ENCODE data around the gene CRYAA. TPM values are rescaled to one million over a fixed set of nuclear protein-coding genes. Genes with fewer than 3 reads are reported as not detected.

The CRYAA gene
- total RNA-seq, 1 donor = not detected

DNA sequence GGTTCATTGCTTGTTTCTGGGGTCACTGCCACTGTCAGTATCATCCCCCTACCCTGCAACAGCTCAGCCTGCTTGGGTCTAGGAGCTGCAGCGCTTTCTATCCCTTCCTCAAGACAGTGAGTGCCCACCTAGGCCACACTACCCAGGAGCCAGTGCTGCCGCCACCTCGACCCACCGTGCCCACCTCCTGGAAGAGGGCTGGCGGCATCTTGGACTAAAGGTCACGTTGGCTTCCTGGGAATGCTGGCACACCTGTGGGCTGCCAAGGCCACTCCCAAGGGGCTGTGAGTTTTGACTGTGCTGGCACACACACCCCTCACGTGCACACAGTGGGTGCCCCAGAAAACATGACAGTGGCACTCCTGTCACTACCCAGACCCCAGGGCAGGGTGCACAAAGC lies 22.1 kb downstream of the CRYAA start:
- no peaks in the 10 kb centered on the region for H3K9me3 ChIP-seq (ENCODE audit: low read depth, low read length)
- no peaks in the 10 kb centered on the region for H3K27me3 ChIP-seq (ENCODE audit: insufficient read depth, low read length)
- no peak overlapping the region for H3K4me3 ChIP-seq (ENCODE audit: low read length)
- H3K4me1 ChIP-seq (ENCODE audit: insufficient read depth, low read length) = peaks cover 10% of the 10 kb centered on the region

GRCh38 chr21:43191521-43191920 lies 22.7 kb downstream of the CRYAA start:
- Histone ChIP-seq H3K4me3 (ENCODE audit: low read length) (no peak overlapping the region), H3K4me1 (ENCODE audit: insufficient read depth, low read length) (peaks cover 10% of the 10 kb centered on the region), H3K27me3 (ENCODE audit: insufficient read depth, low read length) (no peaks in the 10 kb centered on the region), H3K9me3 (ENCODE audit: low read depth, low read length) (no peaks in the 10 kb centered on the region)

GRCh38 chr21:43191971-43192370 lies 23.2 kb downstream of the CRYAA start:
- no peaks in the 10 kb centered on the region for H3K9me3 ChIP-seq (ENCODE audit: low read depth, low read length)
- H3K4me3 ChIP-seq (ENCODE audit: low read length) = no peak overlapping the region
- no peaks in the 10 kb centered on the region for H3K27me3 ChIP-seq (ENCODE audit: insufficient read depth, low read length)
- H3K4me1 ChIP-seq (ENCODE audit: insufficient read depth, low read length) = peaks cover 10% of the 10 kb centered on the region

DNA sequence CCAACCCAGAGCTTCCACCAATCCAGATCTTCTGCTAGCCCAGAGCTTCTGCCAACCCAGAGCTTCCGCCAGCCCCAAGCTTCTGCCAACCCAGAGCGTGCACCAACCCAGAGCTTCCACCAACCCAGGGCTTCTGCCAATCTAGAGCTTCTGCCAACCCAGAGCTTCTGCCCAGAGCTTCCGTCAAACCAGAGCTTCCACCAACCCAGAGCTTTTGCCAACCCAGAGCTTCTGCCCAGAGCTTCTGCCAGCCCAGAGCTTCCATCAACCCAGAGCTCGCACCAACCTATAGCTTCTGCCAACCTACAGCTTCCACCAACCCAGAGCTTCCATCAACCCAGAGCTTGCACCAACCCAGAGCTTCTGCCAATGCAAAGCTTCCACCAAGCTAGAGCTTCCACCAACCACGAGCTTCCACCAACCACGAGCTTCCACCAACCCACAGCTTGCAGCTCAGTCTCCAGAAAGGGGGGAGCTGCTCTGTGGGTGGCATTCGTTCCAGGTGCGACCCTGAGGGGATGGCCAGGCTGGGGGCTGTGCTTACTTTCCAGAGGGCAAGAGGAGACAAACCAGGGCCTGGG lies 23.8 kb downstream of the CRYAA start:
- Histone ChIP-seq H3K4me1 (ENCODE audit: insufficient read depth, low read length) (peaks cover 10% of the 10 kb centered on the region), H3K9me3 (ENCODE audit: low read depth, low read length) (no peaks in the 10 kb centered on the region), H3K27me3 (ENCODE audit: insufficient read depth, low read length) (no peaks in the 10 kb centered on the region), H3K4me3 (ENCODE audit: low read length) (no peak overlapping the region)

GRCh38 chr21:43193088-43193650 lies 24.4 kb downstream of the CRYAA start:
- H3K4me1 ChIP-seq (ENCODE audit: insufficient read depth, low read length) = peaks cover 7% of the 10 kb centered on the region
- H3K27me3 ChIP-seq (ENCODE audit: insufficient read depth, low read length) = no peaks in the 10 kb centered on the region
- H3K9me3 ChIP-seq (ENCODE audit: low read depth, low read length) = peaks cover 2% of the 10 kb centered on the region
- no peak overlapping the region for H3K4me3 ChIP-seq (ENCODE audit: low read length)

DNA sequence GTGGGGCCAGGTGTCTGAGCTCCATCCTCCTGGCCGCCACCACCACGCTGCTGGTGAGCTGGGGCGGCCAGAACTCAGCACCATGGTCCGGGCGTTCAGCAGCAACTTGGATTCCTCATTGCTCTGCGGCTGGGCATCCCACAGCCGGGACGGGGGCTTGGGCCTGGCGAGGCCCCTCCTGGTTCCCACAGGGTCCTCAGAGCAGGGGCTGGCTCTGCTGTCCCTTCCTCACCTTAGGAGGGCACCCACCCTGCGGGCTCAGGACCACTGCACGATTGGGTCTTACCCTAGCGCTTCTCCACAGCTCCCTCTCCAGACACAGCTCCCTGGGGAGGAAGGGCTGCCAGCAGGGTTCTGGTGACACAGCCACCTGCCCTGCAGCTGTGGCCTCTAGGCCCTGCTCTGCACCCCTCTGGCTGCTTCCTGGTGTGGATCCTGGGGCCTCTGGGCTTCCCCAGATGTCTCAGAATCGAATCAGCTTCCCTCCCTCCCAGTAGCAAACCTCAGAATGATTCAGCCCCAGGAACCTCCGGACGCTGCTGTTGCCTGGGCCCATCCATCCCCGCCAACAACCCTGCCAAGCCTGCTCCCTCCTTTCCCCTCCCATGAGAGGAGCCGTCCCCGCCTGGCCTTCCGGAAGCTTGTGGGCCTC lies 25.0 kb downstream of the CRYAA start:
- no peaks in the 10 kb centered on the region for H3K27me3 ChIP-seq (ENCODE audit: insufficient read depth, low read length)
- no peak overlapping the region for H3K4me3 ChIP-seq (ENCODE audit: low read length)
- H3K9me3 ChIP-seq (ENCODE audit: low read depth, low read length) = peaks cover 8% of the 10 kb centered on the region
- H3K4me1 ChIP-seq (ENCODE audit: insufficient read depth, low read length) = peaks cover 2% of the 10 kb centered on the region

- Histone ChIP-seq H3K9me3 (ENCODE audit: low read depth, low read length) (peaks cover 9% of the 10 kb centered on the region), H3K4me3 (ENCODE audit: low read length) (no peak overlapping the region), H3K27me3 (ENCODE audit: insufficient read depth, low read length) (no peaks in the 10 kb centered on the region), H3K4me1 (ENCODE audit: insufficient read depth, low read length) (no peaks in the 10 kb centered on the region)
Observed at GRCh38 chr21:43194303-43195120, 25.7 kb downstream of the CRYAA start.

DNA sequence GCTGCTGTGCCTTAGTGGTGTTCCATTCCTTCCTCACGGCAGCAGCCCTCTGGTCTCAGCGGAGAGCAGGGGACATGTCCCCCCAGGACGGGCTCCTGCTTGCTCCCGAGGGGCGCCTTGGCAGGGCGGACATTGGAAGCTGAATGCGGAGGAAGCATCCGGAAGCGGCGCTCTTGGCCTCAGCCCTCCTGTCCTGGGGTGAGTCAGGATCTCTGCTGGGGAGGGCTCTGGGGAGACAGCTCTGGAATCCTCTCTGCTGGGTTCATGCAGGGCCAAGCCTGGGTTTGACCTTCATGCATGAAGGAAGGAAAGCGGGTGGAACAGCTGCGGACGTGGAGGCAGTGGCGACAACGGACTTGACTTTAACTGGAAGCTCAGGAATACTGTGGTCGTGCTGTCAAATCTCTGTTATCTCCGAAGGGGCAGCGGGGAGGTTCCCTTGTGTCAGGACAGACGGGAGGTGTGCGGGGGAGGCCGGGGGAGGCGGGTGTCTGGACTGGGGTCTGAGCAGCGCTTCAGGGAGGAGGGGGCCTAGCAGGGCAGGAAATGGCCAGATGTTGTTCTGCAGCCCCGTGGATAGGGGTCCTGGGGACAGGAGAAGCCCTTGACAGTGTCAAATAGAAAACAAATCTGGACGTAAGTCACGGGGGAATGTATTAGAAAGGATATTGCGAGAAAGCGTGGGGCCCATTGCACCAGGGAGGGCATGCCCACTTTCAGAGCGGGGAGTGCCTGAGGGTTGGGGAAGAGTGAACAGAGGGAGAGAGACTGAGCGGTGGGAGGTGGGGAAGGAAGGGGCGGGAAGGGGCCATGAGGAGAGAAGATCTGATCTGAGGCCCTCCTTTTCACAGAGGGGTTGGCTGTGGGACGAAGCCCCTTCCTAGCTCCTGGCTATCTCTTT lies 26.6 kb downstream of the CRYAA start:
- no peaks in the 10 kb centered on the region for H3K4me1 ChIP-seq (ENCODE audit: insufficient read depth, low read length)
- H3K27me3 ChIP-seq (ENCODE audit: insufficient read depth, low read length) = no peaks in the 10 kb centered on the region
- peaks cover 9% of the 10 kb centered on the region for H3K9me3 ChIP-seq (ENCODE audit: low read depth, low read length)
- H3K4me3 ChIP-seq (ENCODE audit: low read length) = no peak overlapping the region

GRCh38 chr21:43196826-43197225 lies 28.0 kb downstream of the CRYAA start:
- peaks cover 17% of the 10 kb centered on the region for H3K9me3 ChIP-seq (ENCODE audit: low read depth, low read length)
- no peaks in the 10 kb centered on the region for H3K27me3 ChIP-seq (ENCODE audit: insufficient read depth, low read length)
- H3K4me1 ChIP-seq (ENCODE audit: insufficient read depth, low read length) = no peaks in the 10 kb centered on the region
- H3K4me3 ChIP-seq (ENCODE audit: low read length) = no peak overlapping the region

DNA sequence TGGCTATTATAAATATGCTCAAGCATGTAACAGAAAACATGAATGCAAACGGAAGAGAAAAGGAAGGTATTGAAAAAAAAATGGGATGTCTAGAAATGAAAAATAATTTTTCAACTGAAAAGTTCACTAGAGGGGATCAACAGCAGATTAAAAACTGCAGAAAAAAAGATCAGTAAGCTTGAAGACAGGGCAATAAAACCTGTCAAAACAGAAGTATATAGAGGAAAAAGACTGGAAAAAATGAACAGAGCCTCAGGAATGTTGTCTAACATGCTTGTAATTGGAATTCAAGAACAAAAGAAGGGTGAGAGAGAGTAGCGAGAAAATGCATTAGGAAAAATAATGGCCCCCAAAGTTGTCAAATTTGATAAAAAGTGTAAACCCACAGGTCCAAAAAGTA lies 29.6 kb downstream of the CRYAA start:
- Histone ChIP-seq H3K9me3 (ENCODE audit: low read depth, low read length) (peaks cover 19% of the 10 kb centered on the region), H3K27me3 (ENCODE audit: insufficient read depth, low read length) (no peaks in the 10 kb centered on the region), H3K4me3 (ENCODE audit: low read length) (no peak overlapping the region), H3K4me1 (ENCODE audit: insufficient read depth, low read length) (no peaks in the 10 kb centered on the region)

DNA sequence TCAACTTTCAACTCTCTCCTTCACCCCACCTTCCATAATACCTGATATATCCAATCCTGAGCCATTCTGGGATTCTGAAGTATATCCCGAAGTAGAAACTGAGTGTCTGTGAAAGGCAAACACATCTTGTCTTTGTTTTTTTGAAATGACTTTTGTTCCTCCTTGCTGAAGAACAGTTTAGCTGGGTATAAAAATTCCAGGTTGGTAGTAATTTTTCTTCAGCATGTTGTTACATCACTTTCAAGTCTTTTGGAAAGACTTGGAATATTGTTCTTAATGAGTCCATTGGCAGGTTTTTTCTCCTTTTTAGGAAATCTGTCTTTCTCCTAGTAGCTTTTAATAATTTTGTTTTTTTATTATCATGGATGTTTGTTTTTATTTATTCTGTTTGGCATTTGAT lies 32.7 kb downstream of the CRYAA start:
- Histone ChIP-seq H3K9me3 (ENCODE audit: low read depth, low read length) (peaks cover 19% of the 10 kb centered on the region), H3K4me1 (ENCODE audit: insufficient read depth, low read length) (no peaks in the 10 kb centered on the region), H3K4me3 (ENCODE audit: low read length) (no peak overlapping the region), H3K27me3 (ENCODE audit: insufficient read depth, low read length) (no peaks in the 10 kb centered on the region)

DNA sequence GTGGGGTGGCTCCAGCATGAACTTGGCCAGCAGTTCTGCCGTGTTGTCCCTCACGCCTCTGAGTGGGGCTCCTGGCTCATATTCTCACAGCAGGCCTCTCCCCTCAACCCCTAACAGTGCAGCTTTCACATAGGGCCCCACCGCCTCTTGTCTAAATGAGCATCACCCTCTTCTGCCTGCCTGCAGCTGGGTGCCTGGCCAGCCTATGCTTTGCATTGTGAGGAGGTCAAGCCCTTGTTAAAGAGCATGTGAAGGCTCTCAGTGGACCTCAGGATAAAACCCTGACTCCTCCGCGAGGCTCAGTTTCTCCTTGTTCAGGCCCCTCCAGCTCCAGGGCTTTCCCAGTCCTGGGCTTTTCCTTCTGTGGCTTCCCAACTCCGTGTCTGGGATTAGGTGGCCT lies 34.8 kb downstream of the CRYAA start:
- H3K4me1 ChIP-seq (ENCODE audit: insufficient read depth, low read length) = no peaks in the 10 kb centered on the region

GRCh38 chr21:43204638-43205037 lies 35.8 kb downstream of the CRYAA start:
- Histone ChIP-seq H3K4me3 (ENCODE audit: low read length) (no peak overlapping the region), H3K27me3 (ENCODE audit: insufficient read depth, low read length) (no peaks in the 10 kb centered on the region)

More for the DNA sequence above, 34.8 kb downstream of the CRYAA start:
- Histone ChIP-seq H3K4me3 (ENCODE audit: low read length) (no peak overlapping the region), H3K9me3 (ENCODE audit: low read depth, low read length) (peaks cover 14% of the 10 kb centered on the region), H3K27me3 (ENCODE audit: insufficient read depth, low read length) (no peaks in the 10 kb centered on the region)

GRCh38 chr21:43206231-43207042 lies 37.6 kb downstream of the CRYAA start:
- Histone ChIP-seq H3K27me3 (ENCODE audit: insufficient read depth, low read length) (no peaks in the 10 kb centered on the region), H3K4me1 (ENCODE audit: insufficient read depth, low read length) (no peaks in the 10 kb centered on the region), H3K4me3 (ENCODE audit: low read length) (no peak overlapping the region), H3K9me3 (ENCODE audit: low read depth, low read length) (peaks cover 6% of the 10 kb centered on the region)

More at GRCh38 chr21:43204638-43205037, 35.8 kb downstream of the CRYAA start:
- no peaks in the 10 kb centered on the region for H3K4me1 ChIP-seq (ENCODE audit: insufficient read depth, low read length)
- H3K9me3 ChIP-seq (ENCODE audit: low read depth, low read length) = peaks cover 11% of the 10 kb centered on the region

Measured in mononuclear cell (primary cell).